Kasumi-1 (cell line): Measurements from ENCODE around the gene STX5.
A peak's percentile ranks its signal among the peaks of the same experiment; 100 is the strongest.
"Not testable (repeated sequence)": the region's sequence is repeated elsewhere in the genome, so short reads cannot be mapped to it uniquely, and the experiment has no call there.

ENCODE experiments used
- DNase-seq, 2 experiments: peaks; one replicate each; lab custom pipeline; 2025; lab: John Stamatoyannopoulos, UW

STX5 gene

GRCh38 chr11:62830904-62831519 lies 839 bp downstream of the STX5 start:
- DNase-seq, result peak; percentile 58 to 71

GRCh38 chr11:62828130-62828529 lies 3.7 kb downstream of the STX5 start:
- not testable (repeated sequence) for DNase-seq

- DNase-seq, result no peak
These were observed 8.2 kb downstream of the STX5 start for GRCh38 chr11:62823677-62824076.

GRCh38 chr11:62817129-62817528 lies 14.7 kb downstream of the STX5 start:
- no peak for DNase-seq

GRCh38 chr11:62816557-62816956 lies 15.3 kb downstream of the STX5 start:
- DNase-seq, result no peak

GRCh38 chr11:62811659-62812058 lies 20.2 kb downstream of the STX5 start:
- no peak for DNase-seq

GRCh38 chr11:62810748-62811147 lies 21.1 kb downstream of the STX5 start:
- DNase-seq, result peak in 1 of 2 experiments; percentile 17

GRCh38 chr11:62806611-62807121 lies 25.2 kb downstream of the STX5 start:
- peak; percentile 70 to 80 for DNase-seq

- peak in 1 of 2 experiments; percentile 37 for DNase-seq
These were observed 25.9 kb downstream of the STX5 start for GRCh38 chr11:62805961-62806441.

GRCh38 chr11:62805076-62805892 lies 26.6 kb downstream of the STX5 start, which contains the start of gene NXF1:
Gene NXF1 (minus strand): TSS chr11:62805440. CDS start chr11:62805356, 84 bp downstream.
- peak; percentile 88 to 89 for DNase-seq

- peak in 1 of 2 experiments; percentile 38 for DNase-seq
These were observed 27.4 kb downstream of the STX5 start for GRCh38 chr11:62804310-62805075.

- no peak for DNase-seq
These were observed 30.8 kb downstream of the STX5 start for GRCh38 chr11:62801071-62801470.

GRCh38 chr11:62799486-62799885 lies 32.4 kb downstream of the STX5 start:
- DNase-seq, result no peak

GRCh38 chr11:62796281-62796680 lies 35.6 kb downstream of the STX5 start:
- no peak for DNase-seq

GRCh38 chr11:62794201-62794775 lies 37.6 kb downstream of the STX5 start:
- no peak for DNase-seq

GRCh38 chr11:62792202-62792575 lies 39.7 kb downstream of the STX5 start:
- DNase-seq, result no peak

- peak; percentile 83 to 85 for DNase-seq
These were observed 40.2 kb downstream of the STX5 start, which contains the start of gene TMEM223 for GRCh38 chr11:62791501-62792201. Gene TMEM223 (minus strand): TSS chr11:62792006. CDS start chr11:62791994, 12 bp downstream.

GRCh38 chr11:62789576-62789975 lies 42.3 kb downstream of the STX5 start:
- DNase-seq, result no peak

GRCh38 chr11:62788991-62789390 lies 42.9 kb downstream of the STX5 start:
- DNase-seq, result no peak

GRCh38 chr11:62787005-62787759 lies 44.7 kb downstream of the STX5 start, which contains the start of gene TMEM179B:
Gene TMEM179B (plus strand): TSS chr11:62787402. CDS start chr11:62787432, 30 bp downstream.
- DNase-seq, result peak; percentile 96
